HEK293 (cell line): ENCODE data around the gene RASAL2.

Source experiments
- CTCF ChIA-PET: fragments of 350-600 bp; formaldehyde crosslinking; extraction: SDS; loops from one replicate; lab custom pipeline; 2021; ENCODE audit warnings: antibody characterized with exemption; lab: Yijun Ruan, JAX
- POLR2A ChIA-PET: fragments of 300-600 bp; formaldehyde crosslinking; extraction: SDS; loops from one replicate; lab custom pipeline; 2020; ENCODE audit warnings: antibody characterized with exemption, inconsistent platforms; lab: Yijun Ruan, JAX
- H3K27ac ChIP-seq: fragments of 200-500 bp; sonication (Bioruptor generic); 2 replicates; pipeline ENCODE4 v1.5.1; 2014; ENCODE audit warnings: low read depth, low read length, control low read depth, inconsistent platforms; ENCODE audit errors: extremely low read depth
- H3K36me3 ChIP-seq, 2 experiments: fragments of 200-500 bp in 1 of 2; sonication (Bioruptor generic) in 1 of 2; 1 replicate in 1 of 2; 2 replicates in 1 of 2; pipeline ENCODE4 v1.5.1; 2014 to 2017; ENCODE audit warnings: inconsistent platforms in 2 of 2, low read length in 2 of 2; ENCODE audit not compliant: control insufficient read depth in 2 of 2, insufficient read depth in 1 of 2
- H3K4me1 ChIP-seq: fragments of 200-500 bp; sonication (Bioruptor generic); 2 replicates; pipeline ENCODE4 v1.5.1; 2014; ENCODE audit warnings: mild to moderate bottlenecking, low read length, inconsistent platforms; ENCODE audit not compliant: control insufficient read depth, insufficient read depth
- H3K4me3 ChIP-seq: 2 replicates; pipeline ENCODE4 v1.5.1; 2011; ENCODE audit warnings: low read depth, mild to moderate bottlenecking, control low read depth, low read length, moderate library complexity
- H3K9me3 ChIP-seq: fragments of 200-500 bp; sonication (Bioruptor generic); 2 replicates; pipeline ENCODE4 v1.5.1; 2014; ENCODE audit warnings: low read depth, low read length, inconsistent platforms; ENCODE audit not compliant: control insufficient read depth, insufficient read depth
- GLI2 ChIP-seq: fragments of 450-650 bp; formaldehyde crosslinking; IDR thresholded peaks from 2 replicates; pipeline ENCODE4; 2017; ENCODE audit warnings: missing biosample characterization, missing genetic modification characterization, low read depth, borderline replicate concordance
- MZF1 ChIP-seq: fragments of 450-650 bp; formaldehyde crosslinking; IDR thresholded peaks from 2 replicates; pipeline ENCODE4 v1.5.1; 2017; ENCODE audit warnings: missing biosample characterization, missing genetic modification characterization, borderline replicate concordance
- PRDM10 ChIP-seq: fragments of 450-650 bp; formaldehyde crosslinking; IDR thresholded peaks from 2 replicates; pipeline ENCODE4 v1.5.1; 2016; ENCODE audit warnings: missing biosample characterization, missing genetic modification characterization
- PRDM2 ChIP-seq: fragments of 450-650 bp; formaldehyde crosslinking; IDR thresholded peaks from 2 replicates; pipeline ENCODE4 v1.5.1; 2016; ENCODE audit warnings: missing biosample characterization, missing genetic modification characterization, borderline replicate concordance
- ZBTB1 ChIP-seq: fragments of 450-650 bp; formaldehyde crosslinking; IDR thresholded peaks from 2 replicates; pipeline ENCODE4 v1.5.1; 2016; ENCODE audit warnings: missing biosample characterization, missing genetic modification characterization
- ZBTB26 ChIP-seq: fragments of 450-650 bp; formaldehyde crosslinking; optimal IDR thresholded peaks from 2 replicates; pipeline ENCODE3; 2016; ENCODE audit warnings: missing biosample characterization, mild to moderate bottlenecking, missing genetic modification characterization
- ZBTB48 ChIP-seq: fragments of 450-650 bp; formaldehyde crosslinking; IDR thresholded peaks from 2 replicates; pipeline ENCODE4 v1.5.1; 2016; ENCODE audit warnings: missing biosample characterization, missing genetic modification characterization
- ZNF121 ChIP-seq: fragments of 450-650 bp; formaldehyde crosslinking; IDR thresholded peaks from 2 replicates; pipeline ENCODE4 v1.5.1; 2016; ENCODE audit warnings: missing biosample characterization, missing genetic modification characterization
- ZNF146 ChIP-seq: fragments of 450-650 bp; formaldehyde crosslinking; IDR thresholded peaks from 2 replicates; pipeline ENCODE4 v1.5.1; 2016; ENCODE audit warnings: missing biosample characterization, missing genetic modification characterization
- ZNF18 ChIP-seq: fragments of 450-650 bp; formaldehyde crosslinking; IDR thresholded peaks from 2 replicates; pipeline ENCODE4 v1.5.1; 2016; ENCODE audit warnings: missing biosample characterization, missing genetic modification characterization
- ZNF24 ChIP-seq: fragments of 450-650 bp; formaldehyde crosslinking; IDR thresholded peaks from 2 replicates; pipeline ENCODE4 v1.5.1; 2016; ENCODE audit warnings: missing biosample characterization, missing genetic modification characterization
- ZNF362 ChIP-seq: fragments of 450-650 bp; formaldehyde crosslinking; IDR thresholded peaks from 2 replicates; pipeline ENCODE4 v1.5.1; 2016; ENCODE audit warnings: missing biosample characterization, missing genetic modification characterization
- ZNF366 ChIP-seq: fragments of 450-650 bp; formaldehyde crosslinking; conservative IDR thresholded peaks from 2 replicates; pipeline ENCODE4 v1.5.1; 2016; ENCODE audit warnings: missing biosample characterization, missing genetic modification characterization
- ZNF37A ChIP-seq: fragments of 450-650 bp; IDR thresholded peaks from 2 replicates; pipeline ENCODE4 v1.5.1; 2018; ENCODE audit warnings: missing biosample characterization, missing genetic modification characterization
- ZNF488 ChIP-seq: fragments of 450-650 bp; formaldehyde crosslinking; IDR thresholded peaks from 2 replicates; pipeline ENCODE4 v1.5.1; 2016; ENCODE audit warnings: missing biosample characterization, missing genetic modification characterization
- ZSCAN30 ChIP-seq: fragments of 450-650 bp; IDR thresholded peaks from 2 replicates; pipeline ENCODE4 v1.5.1; 2018; ENCODE audit warnings: missing biosample characterization, mild to moderate bottlenecking, missing genetic modification characterization, moderate library complexity
- ZSCAN5A ChIP-seq: fragments of 450-650 bp; formaldehyde crosslinking; IDR thresholded peaks from 2 replicates; pipeline ENCODE4 v1.5.1; 2016; ENCODE audit warnings: missing biosample characterization, missing genetic modification characterization

Gene RASAL2

GRCh38 chr1:178061620-178062019 is 32.3 kb upstream of the RASAL2 start:
- H3K4me1 ChIP-seq = no peaks in the 10 kb centered on the region
- ChIA-PET CTCF (interaction anchor here (0.8 to 2.2 kb wide), 4 partner anchors 10 to 37 kb away, joined by 4 to 12 read pairs (median 4); no protein-coding TSS in a partner anchor), POLR2A (no interaction called here)
- no peak for TF ChIP-seq MZF1 (tag by site-specific recombination)
- no peak for TF ChIP-seq ZNF362 (tag by site-specific recombination)
- no peak for TF ChIP-seq ZNF24 (tag by site-specific recombination)
- TF ChIP-seq ZNF488 = no peak
- no peak for TF ChIP-seq ZNF366 (tag by site-specific recombination)
- TF ChIP-seq ZSCAN30 (tag by site-specific recombination) = no peak
- TF ChIP-seq ZBTB26 (tag by site-specific recombination) = no peak
- TF ChIP-seq ZBTB1 (tag by site-specific recombination) = no peak
- no peak for TF ChIP-seq ZBTB48
- no peak for TF ChIP-seq PRDM10
- no peak overlapping the region for H3K4me3 ChIP-seq
- no peak overlapping the region for H3K27ac ChIP-seq
- no peaks in the 10 kb centered on the region for H3K36me3 ChIP-seq
- H3K9me3 ChIP-seq = no peaks in the 10 kb centered on the region

GRCh38 chr1:178064191-178064821 is 29.6 kb upstream of the RASAL2 start:
- ChIA-PET POLR2A (no interaction called here), CTCF (no interaction called here)
- Histone ChIP-seq H3K4me1 (no peaks in the 10 kb centered on the region), H3K36me3 (no peaks in the 10 kb centered on the region), H3K27ac (no peak overlapping the region), H3K9me3 (no peaks in the 10 kb centered on the region), H3K4me3 (no peak overlapping the region)
- TF ChIP-seq GLI2 (tag by site-specific recombination) (no peak), PRDM2 (tag by site-specific recombination) (no peak), ZNF18 (no peak), ZBTB48 (no peak), ZNF37A (no peak), ZSCAN5A (tag by site-specific recombination) (no peak), ZNF146 (no peak), ZNF121 (tag by site-specific recombination) (no peak)
